ENCODE measurements around the gene CSH2. TPM values are rescaled to one million over a fixed set of nuclear protein-coding genes. Genes with fewer than 3 reads are reported as not detected.
"Not testable (repeated sequence)": the region's sequence is repeated elsewhere in the genome, so short reads cannot be mapped to it uniquely, and the experiment has no call there.

The CSH2 gene
- total RNA-seq, 1 experiment from 2014 or later = not detected

- H3K27me3 ChIP-seq (ENCODE audit: control insufficient read depth, insufficient read depth, low read length) = no peaks in the 10 kb centered on the region
- peak; percentile 91 for DNase-seq
- no peak within 1 kb of the TSS for H3K4me3 ChIP-seq (ENCODE audit: insufficient read depth, low read depth, low read length)
- no peaks in the 10 kb centered on the region for H3K36me3 ChIP-seq (replicated peaks; ENCODE audit: control insufficient read depth, insufficient read depth, low read length)
Measured at GRCh38 chr17:63881935-63882601, 8.6 kb upstream of the CSH2 start, which contains the start of gene GH2. Gene GH2, minus strand, starts transcription at chr17:63881944. Its CDS starts 143 bp downstream, at chr17:63881801.

- peak; percentile 77 for DNase-seq
- H3K4me3 ChIP-seq (ENCODE audit: insufficient read depth, low read depth, low read length) = not testable (repeated sequence)
Measured at GRCh38 chr17:63881337-63881736, 7.9 kb upstream of the CSH2 start.

GRCh38 chr17:63880706-63881105 is 7.2 kb upstream of the CSH2 start:
- no peaks in the 10 kb centered on the region for H3K27me3 ChIP-seq (ENCODE audit: control insufficient read depth, insufficient read depth, low read length)
- DNase-seq = peak; percentile 35
- H3K36me3 ChIP-seq (replicated peaks; ENCODE audit: control insufficient read depth, insufficient read depth, low read length) = no peaks in the 10 kb centered on the region
- no peak overlapping the region for H3K4me3 ChIP-seq (ENCODE audit: insufficient read depth, low read depth, low read length)

More at GRCh38 chr17:63881337-63881736, 7.9 kb upstream of the CSH2 start:
- H3K36me3 ChIP-seq (replicated peaks; ENCODE audit: control insufficient read depth, insufficient read depth, low read length); H3K27me3 ChIP-seq (ENCODE audit: control insufficient read depth, insufficient read depth, low read length): not testable (repeated sequence)

GRCh38 chr17:63878413-63878812 is 4.9 kb upstream of the CSH2 start:
- not testable (repeated sequence) for H3K27me3 ChIP-seq (ENCODE audit: control insufficient read depth, insufficient read depth, low read length); DNase-seq; H3K4me3 ChIP-seq (ENCODE audit: insufficient read depth, low read depth, low read length); H3K36me3 ChIP-seq (replicated peaks; ENCODE audit: control insufficient read depth, insufficient read depth, low read length)

GRCh38 chr17:63874693-63875092 is 1.2 kb upstream of the CSH2 start:
- H3K36me3 ChIP-seq (replicated peaks; ENCODE audit: control insufficient read depth, insufficient read depth, low read length); DNase-seq; H3K4me3 ChIP-seq (ENCODE audit: insufficient read depth, low read depth, low read length); H3K27me3 ChIP-seq (ENCODE audit: control insufficient read depth, insufficient read depth, low read length): not testable (repeated sequence)

- H3K4me3 ChIP-seq (ENCODE audit: insufficient read depth, low read depth, low read length); H3K36me3 ChIP-seq (replicated peaks; ENCODE audit: control insufficient read depth, insufficient read depth, low read length); H3K27me3 ChIP-seq (ENCODE audit: control insufficient read depth, insufficient read depth, low read length); DNase-seq: not testable (repeated sequence)
Measured at GRCh38 chr17:63874061-63874626, 667 bp upstream of the CSH2 start.

- not testable (repeated sequence) for DNase-seq; H3K4me3 ChIP-seq (ENCODE audit: insufficient read depth, low read depth, low read length); H3K27me3 ChIP-seq (ENCODE audit: control insufficient read depth, insufficient read depth, low read length); H3K36me3 ChIP-seq (replicated peaks; ENCODE audit: control insufficient read depth, insufficient read depth, low read length)
Measured at GRCh38 chr17:63871646-63872365, 1.7 kb downstream of the CSH2 start.

GRCh38 chr17:63870292-63870665 is 3.2 kb downstream of the CSH2 start:
- not testable (repeated sequence) for H3K4me3 ChIP-seq (ENCODE audit: insufficient read depth, low read depth, low read length); H3K36me3 ChIP-seq (replicated peaks; ENCODE audit: control insufficient read depth, insufficient read depth, low read length); H3K27me3 ChIP-seq (ENCODE audit: control insufficient read depth, insufficient read depth, low read length); DNase-seq

- H3K36me3 ChIP-seq (replicated peaks; ENCODE audit: control insufficient read depth, insufficient read depth, low read length); H3K4me3 ChIP-seq (ENCODE audit: insufficient read depth, low read depth, low read length); H3K27me3 ChIP-seq (ENCODE audit: control insufficient read depth, insufficient read depth, low read length); DNase-seq: not testable (repeated sequence)
Measured at GRCh38 chr17:63869491-63870291, 3.8 kb downstream of the CSH2 start.

- not testable (repeated sequence) for H3K36me3 ChIP-seq (replicated peaks; ENCODE audit: control insufficient read depth, insufficient read depth, low read length); DNase-seq; H3K4me3 ChIP-seq (ENCODE audit: insufficient read depth, low read depth, low read length); H3K27me3 ChIP-seq (ENCODE audit: control insufficient read depth, insufficient read depth, low read length)
Measured at GRCh38 chr17:63866625-63867024, 6.9 kb downstream of the CSH2 start.

GRCh38 chr17:63859257-63859656 is 14.2 kb downstream of the CSH2 start:
- Histone ChIP-seq H3K4me3 (ENCODE audit: insufficient read depth, low read depth, low read length) (no peak overlapping the region), H3K36me3 (replicated peaks; ENCODE audit: control insufficient read depth, insufficient read depth, low read length) (no peaks in the 10 kb centered on the region), H3K27me3 (ENCODE audit: control insufficient read depth, insufficient read depth, low read length) (peaks cover 4% of the 10 kb centered on the region; the same call in 1 of the 2 replicates)
- DNase-seq = no peak

- not testable (repeated sequence) for H3K36me3 ChIP-seq (replicated peaks; ENCODE audit: control insufficient read depth, insufficient read depth, low read length); H3K27me3 ChIP-seq (ENCODE audit: control insufficient read depth, insufficient read depth, low read length); H3K4me3 ChIP-seq (ENCODE audit: insufficient read depth, low read depth, low read length); DNase-seq
Measured at GRCh38 chr17:63856425-63856824, 17.1 kb downstream of the CSH2 start.

GRCh38 chr17:63855185-63855584 is 18.3 kb downstream of the CSH2 start:
- Histone ChIP-seq H3K36me3 (replicated peaks; ENCODE audit: control insufficient read depth, insufficient read depth, low read length) (no peaks in the 10 kb centered on the region), H3K27me3 (ENCODE audit: control insufficient read depth, insufficient read depth, low read length) (peaks cover 4% of the 10 kb centered on the region; the same call in 1 of the 2 replicates), H3K4me3 (ENCODE audit: insufficient read depth, low read depth, low read length) (no peak overlapping the region)
- DNase-seq = no peak

- no peak for DNase-seq
- H3K36me3 ChIP-seq (replicated peaks; ENCODE audit: control insufficient read depth, insufficient read depth, low read length) = no peaks in the 10 kb centered on the region
- H3K27me3 ChIP-seq (ENCODE audit: control insufficient read depth, insufficient read depth, low read length) = peaks cover 5% of the 10 kb centered on the region; the same call in 1 of the 2 replicates
- no peak overlapping the region for H3K4me3 ChIP-seq (ENCODE audit: insufficient read depth, low read depth, low read length)
Measured at GRCh38 chr17:63854709-63855108, 18.8 kb downstream of the CSH2 start.

Measured in H7 (cell line).